Left lung (tissue), 10 donors: ENCODE measurements around the gene FGD3. TPM values are rescaled to one million over a fixed set of nuclear protein-coding genes. Genes with fewer than 3 reads are reported as not detected.

Source experiments
- ATAC-seq: fragments of 200-7000 bp; cut with Tn5 transposase; one replicate; pipeline ENCODE4 v1.9.1; 2020; ENCODE audit warnings: moderate library complexity
- DNase-seq, 4 donors: peaks; one replicate each; pipeline ENCODE4 v3.0.0-alpha.2; 2013 to 2020
- H3K27ac ChIP-seq, 2 donors: fragments of 200-600 bp; sonication (generic) in 1 of 2; one replicate each; pipeline versions ENCODE4 v1.5.0 to v1.8.0; 2020 to 2021
- H3K27me3 ChIP-seq, 2 donors: fragments of 200-600 bp; sonication (generic) in 1 of 2; one replicate each; pipeline versions ENCODE4 v1.5.0 to v1.8.0; 2020 to 2021
- H3K36me3 ChIP-seq, 2 donors: fragments of 200-600 bp; sonication (generic) in 1 of 2; one replicate each; pipeline versions ENCODE4 v1.5.0 to v1.8.0; 2020 to 2021
- H3K4me1 ChIP-seq, 2 donors: fragments of 200-600 bp; one replicate each; pipeline ENCODE4 v1.8.0; 2021
- H3K4me3 ChIP-seq, 2 donors: fragments of 200-600 bp; sonication (generic) in 1 of 2; one replicate each; pipeline versions ENCODE4 v1.5.0 to v1.8.0; 2020 to 2021; ENCODE audit warnings: mild to moderate bottlenecking in 1 of 2
- H3K9me3 ChIP-seq, 2 donors: fragments of 200-600 bp; sonication (generic) in 1 of 2; one replicate each; pipeline versions ENCODE4 v1.5.0 to v1.8.0; 2020 to 2021
- intact Hi-C, 2 donors: fragments of 100-400 bp; cut with DNase I; formaldehyde crosslinking; loops; one replicate each; pipeline versions ENCODE4 v1.11.2 to v1.14.2; 2022
- polyA plus RNA-seq, 6 donors: library from polyadenylated mRNA; unstranded; fragments of 120-200 nt; gene quantifications; one replicate each; pipeline ENCODE4 v1.2.1, GENCODE V29; 2013; ENCODE audit not compliant: insufficient read length in 6 of 6
- total RNA-seq, 2 donors: library from RNA; stranded (reverse); fragmentation: NEBNext Ultra II Directional; extraction: Animal tissue kit (Norgen Biotek cat#: 25700); gene quantifications; one replicate each; pipeline ENCODE4 v1.2.1, GENCODE V29; 2021
- TF ChIP-seq, protein P1 (sequence below), 2 donors: fragments of 200-600 bp; sonication (generic) in 1 of 2; IDR thresholded peaks; one replicate each; pipeline versions ENCODE4 v1.5.0 to v1.8.0; 2021; ENCODE audit warnings: antibody characterized with exemption in 2 of 2
- donor health status: DM: no; HTN: yes; CAD: no.
- donor health status: DM: no; HTN: no; CAD: no.

Gene FGD3
- total and polyA plus RNA-seq, 8 donors, result 4.2 to 29.9 (median 7.8) TPM

DNA sequence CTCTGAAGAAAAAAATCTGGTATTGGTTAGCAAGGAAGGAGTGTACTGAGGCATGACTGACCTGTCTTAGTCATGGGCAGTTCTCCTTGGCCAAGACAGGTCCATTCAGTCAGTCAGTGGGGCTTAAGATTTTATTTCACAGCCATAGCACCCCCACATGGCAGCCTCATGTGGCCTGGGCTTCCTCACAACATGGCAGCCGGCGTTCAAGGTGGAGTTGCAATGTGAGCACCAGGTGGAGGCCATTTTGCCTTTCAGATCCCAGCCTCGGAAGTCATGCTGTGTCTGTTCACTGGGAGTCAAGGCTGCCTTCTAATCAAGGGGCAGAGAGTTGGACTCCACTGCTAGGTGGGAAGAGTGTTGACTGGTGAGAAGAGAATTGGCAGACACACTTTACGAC, 138.4 kb downstream of the FGD3 start:
- intact Hi-C loops, result no loop called here
- Histone ChIP-seq H3K27ac (no peak overlapping the region), H3K36me3 (peaks cover 0 to 5% of the 10 kb centered on the region in 2 donors), H3K4me1 (peaks cover 12 to 15% of the 10 kb centered on the region in 2 donors), H3K4me3 (no peak overlapping the region), H3K27me3 (no peaks in the 10 kb centered on the region), H3K9me3 (no peaks in the 10 kb centered on the region)
- TF ChIP-seq, protein P1, sequence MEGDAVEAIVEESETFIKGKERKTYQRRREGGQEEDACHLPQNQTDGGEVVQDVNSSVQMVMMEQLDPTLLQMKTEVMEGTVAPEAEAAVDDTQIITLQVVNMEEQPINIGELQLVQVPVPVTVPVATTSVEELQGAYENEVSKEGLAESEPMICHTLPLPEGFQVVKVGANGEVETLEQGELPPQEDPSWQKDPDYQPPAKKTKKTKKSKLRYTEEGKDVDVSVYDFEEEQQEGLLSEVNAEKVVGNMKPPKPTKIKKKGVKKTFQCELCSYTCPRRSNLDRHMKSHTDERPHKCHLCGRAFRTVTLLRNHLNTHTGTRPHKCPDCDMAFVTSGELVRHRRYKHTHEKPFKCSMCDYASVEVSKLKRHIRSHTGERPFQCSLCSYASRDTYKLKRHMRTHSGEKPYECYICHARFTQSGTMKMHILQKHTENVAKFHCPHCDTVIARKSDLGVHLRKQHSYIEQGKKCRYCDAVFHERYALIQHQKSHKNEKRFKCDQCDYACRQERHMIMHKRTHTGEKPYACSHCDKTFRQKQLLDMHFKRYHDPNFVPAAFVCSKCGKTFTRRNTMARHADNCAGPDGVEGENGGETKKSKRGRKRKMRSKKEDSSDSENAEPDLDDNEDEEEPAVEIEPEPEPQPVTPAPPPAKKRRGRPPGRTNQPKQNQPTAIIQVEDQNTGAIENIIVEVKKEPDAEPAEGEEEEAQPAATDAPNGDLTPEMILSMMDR (IDR thresholded peaks at IDR 0.05), result no peak
- DNase-seq (peak in 1 of 4 donors; percentile 18), ATAC-seq (no peak)

Other genes starting within 250 kb of the FGD3 start
- 10 to 100 TPM; 33.7 to 34.5 TPM for gene BICD2, start 182.7 kb upstream of the FGD3 start, total RNA-seq
- gene BICD2, start 182.7 kb upstream of the FGD3 start, polyA plus RNA-seq, result 10 to 100 TPM; 23.7 to 32.1 (median 26.6) TPM
- gene ZNF484, start 69.5 kb upstream of the FGD3 start, total RNA-seq, result 1 to 10 TPM; 8.4 to 9.3 TPM
- 10 to 100 TPM in 5 of 6 donors, 1 to 10 TPM in 1; 9.1 to 13.2 (median 12.3) TPM for gene ZNF484, start 69.5 kb upstream of the FGD3 start, polyA plus RNA-seq
- 1 to 10 TPM; 2.6 to 4.8 TPM for gene SUSD3, start 111.2 kb downstream of the FGD3 start, total RNA-seq
- 10 to 100 TPM in 2 of 6 donors, 1 to 10 TPM in 4; 4.0 to 12.1 (median 6.2) TPM for gene SUSD3, start 111.2 kb downstream of the FGD3 start, polyA plus RNA-seq
- gene CARD19, start 148.7 kb downstream of the FGD3 start, total RNA-seq, result 10 to 100 TPM; 27.7 to 43.0 TPM
- 10 to 100 TPM; 16.9 to 25.5 (median 21.6) TPM for gene CARD19, start 148.7 kb downstream of the FGD3 start, polyA plus RNA-seq
- gene NINJ1, start 186.7 kb downstream of the FGD3 start, total RNA-seq, result 10 to 100 TPM; 77.9 to 83.5 TPM
- 10 to 100 TPM; 29.8 to 40.1 (median 35.0) TPM for gene NINJ1, start 186.7 kb downstream of the FGD3 start, polyA plus RNA-seq
- gene WNK2, start 236.6 kb downstream of the FGD3 start, total RNA-seq, result 1 to 10 TPM in 1 of 2 donors, under 1 TPM in 1; 0.93 to 1.6 TPM
- gene WNK2, start 236.6 kb downstream of the FGD3 start, polyA plus RNA-seq, result 10 to 100 TPM in 1 of 6 donors, 1 to 10 TPM in 5; 5.7 to 10.4 (median 8.0) TPM